Activated CD8-positive, alpha-beta memory T cell treated with anti-CD3 and anti-CD28 coated beads for 36 hours (primary cell): ENCODE data around the gene OSBPL7. TPM values are rescaled to one million over a fixed set of nuclear protein-coding genes. Genes with fewer than 3 reads are reported as not detected.

ENCODE experiments used
- CTCF ChIA-PET: fragments of 350-600 bp; sonication (Branson Sonifier 250); formaldehyde crosslinking; loops from one replicate; lab custom pipeline; 2021; ENCODE audit warnings: antibody characterized with exemption; lab: Charles Lee
- POLR2A ChIA-PET: fragments of 350-600 bp; sonication (Branson Sonifier 250); formaldehyde crosslinking; loops from one replicate; lab custom pipeline; 2021; ENCODE audit warnings: antibody characterized with exemption; lab: Charles Lee
- total RNA-seq, 2 experiments: library from RNA; stranded (reverse); gene quantifications; one replicate each; pipeline ENCODE4 v1.2.3, GENCODE V29; 2021

The OSBPL7 gene
- total RNA-seq, 2 experiments from 2014 or later, result 13.4 to 17.0 TPM

DNA sequence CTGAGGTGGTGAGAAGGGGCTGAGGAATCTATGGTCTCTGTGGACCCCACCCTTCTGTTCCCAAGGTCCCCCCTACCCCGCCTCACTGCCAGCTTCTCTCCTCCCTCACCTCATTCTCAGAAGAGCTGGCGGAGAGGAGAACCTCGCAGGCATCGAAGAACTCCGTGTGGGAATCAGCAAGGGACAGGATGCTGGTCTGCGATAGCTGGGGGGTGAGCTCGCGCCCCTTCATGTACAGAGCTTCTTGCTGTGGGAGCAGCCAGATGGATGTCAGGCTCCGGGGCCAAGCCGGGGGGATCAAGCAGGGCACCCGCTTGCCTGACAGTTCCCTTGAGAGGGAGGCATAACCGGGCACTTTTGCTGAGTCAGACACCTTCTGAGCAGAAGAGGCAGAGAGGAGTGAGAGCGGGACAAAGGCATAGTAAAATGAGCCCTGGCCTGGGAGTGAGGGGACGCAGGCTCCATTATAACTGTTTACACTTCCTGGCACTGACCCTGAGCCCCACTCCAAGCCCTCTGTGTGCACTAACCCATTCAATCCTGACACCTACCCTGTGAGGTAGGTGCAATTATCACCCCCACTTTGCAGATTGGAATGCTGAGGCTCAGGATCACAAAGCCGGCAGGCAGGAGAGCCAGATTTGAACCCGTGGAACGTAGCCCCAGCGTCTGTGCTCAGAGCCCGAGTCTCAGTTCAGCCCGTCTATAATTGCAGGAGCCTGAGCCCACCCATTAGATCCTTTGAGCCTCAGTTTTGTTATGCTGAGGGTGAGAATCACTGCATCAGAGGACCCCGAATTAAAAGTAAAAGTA lies 6.3 kb downstream of the OSBPL7 start:
- ChIA-PET CTCF (interaction anchor here (0.6 to 1.2 kb wide), 2 partner anchors 14 to 207 kb away, joined by 3 to 4 read pairs; no protein-coding TSS in a partner anchor), POLR2A (no interaction called here)

DNA sequence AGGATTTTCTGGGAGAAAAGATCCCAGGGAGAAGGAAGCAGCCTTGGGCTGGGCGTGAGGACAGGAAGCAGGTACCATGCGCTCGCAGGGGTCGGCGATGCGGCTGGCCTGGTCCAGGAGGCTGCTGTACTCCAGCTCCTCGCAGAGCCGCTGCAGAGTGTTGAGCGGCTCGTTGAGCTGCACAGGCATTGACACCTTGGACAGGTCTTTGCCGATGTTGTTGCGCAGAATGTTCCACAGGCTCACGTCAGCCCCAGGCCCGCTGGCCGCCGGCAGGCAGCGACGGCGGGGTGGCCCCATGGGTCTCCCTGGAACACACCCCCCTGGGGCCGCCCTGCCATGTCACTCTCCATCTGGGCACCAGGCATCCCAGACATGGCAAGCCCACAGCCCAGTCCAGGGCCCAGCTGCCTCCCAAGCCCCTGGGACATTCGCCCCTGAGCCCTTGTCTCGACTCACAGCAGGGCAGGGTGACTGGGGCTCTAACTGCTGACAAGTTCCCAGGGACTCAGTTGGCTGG lies 8.0 kb downstream of the OSBPL7 start:
- POLR2A ChIA-PET, result no interaction called here
- CTCF ChIA-PET, result no interaction called here

DNA sequence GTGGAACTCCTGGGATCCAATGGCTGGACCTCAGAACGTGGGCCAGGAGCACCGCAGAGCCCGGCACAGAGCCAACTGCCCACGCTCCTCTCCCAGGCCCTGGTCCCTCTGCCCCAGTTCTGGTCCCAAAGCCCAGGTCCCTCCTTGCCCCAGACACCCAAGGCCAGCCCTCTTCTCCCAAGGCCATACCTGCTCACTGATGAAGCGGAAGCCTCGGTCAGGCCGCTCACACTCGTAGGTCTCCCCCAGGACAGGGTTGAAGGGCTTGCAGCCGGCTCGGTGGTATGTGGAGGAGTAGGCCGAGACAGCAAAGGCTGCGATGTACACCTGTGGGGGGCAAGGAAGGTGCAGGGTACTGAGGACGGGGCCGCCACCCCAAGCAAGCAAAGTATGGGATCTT lies 8.5 kb downstream of the OSBPL7 start:
- CTCF ChIA-PET, result no interaction called here

DNA sequence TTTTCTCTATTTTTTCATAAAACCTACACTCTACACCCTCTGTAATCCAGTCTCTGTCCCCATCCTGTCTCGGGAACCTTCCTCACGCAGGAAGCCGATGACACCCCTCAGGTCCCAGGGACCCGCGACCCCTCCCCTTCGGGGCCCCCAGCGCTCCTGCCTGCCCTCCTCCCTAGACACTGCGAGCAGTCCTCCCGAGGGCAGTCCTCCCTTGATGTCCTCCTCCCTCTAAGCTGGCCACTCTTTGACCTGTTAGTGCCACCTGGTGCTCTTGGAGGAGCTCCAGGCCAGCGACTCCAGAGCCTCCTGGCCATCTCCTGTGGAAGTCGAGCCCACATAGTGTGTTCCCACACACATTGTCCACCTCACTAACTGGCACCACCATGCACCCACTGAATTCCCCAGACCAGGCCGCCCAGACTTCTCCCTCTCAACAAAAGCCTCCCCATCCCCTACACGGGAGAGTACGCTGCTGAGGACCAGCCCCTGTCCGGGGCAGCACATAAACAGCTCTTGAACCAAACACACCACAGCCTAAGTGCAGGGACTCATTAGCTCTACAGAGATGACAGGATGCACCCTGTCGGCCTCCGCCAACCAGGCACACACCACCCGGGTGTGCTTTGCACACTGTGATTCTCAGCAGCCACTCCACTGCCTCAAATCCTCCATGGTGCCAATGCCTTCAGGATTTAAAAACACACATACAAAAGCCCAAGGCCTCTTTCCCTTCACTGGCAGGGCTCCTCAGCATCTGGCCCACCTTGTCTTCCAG lies 9.3 kb downstream of the OSBPL7 start:
- ChIA-PET CTCF (no interaction called here), POLR2A (no interaction called here)

More for the DNA sequence above, 8.5 kb downstream of the OSBPL7 start:
- POLR2A ChIA-PET, result no interaction called here

DNA sequence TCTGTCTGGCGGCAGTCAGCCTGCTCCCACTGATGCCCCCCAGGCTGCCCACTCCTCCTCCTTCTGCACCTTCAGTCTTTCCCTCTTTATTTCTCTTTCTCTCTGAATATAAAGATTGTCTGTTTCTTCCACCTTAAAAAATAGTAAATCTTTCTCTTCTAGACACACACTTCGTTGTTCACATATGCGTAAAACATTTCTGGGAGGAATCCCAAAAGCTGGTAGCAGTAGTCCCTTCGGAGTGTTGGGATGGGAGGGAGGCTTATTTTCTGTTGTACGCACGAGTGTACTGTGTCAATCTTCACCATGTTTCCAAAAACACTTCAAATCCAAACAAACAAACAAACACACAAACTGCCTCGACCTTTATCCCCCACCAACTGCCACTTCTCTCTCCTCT lies 9.9 kb downstream of the OSBPL7 start:
- ChIA-PET CTCF (no interaction called here), POLR2A (interaction anchor here (0.6 kb wide), 1 partner anchor 162 kb away, joined by 3 read pairs; no protein-coding TSS in a partner anchor)

DNA sequence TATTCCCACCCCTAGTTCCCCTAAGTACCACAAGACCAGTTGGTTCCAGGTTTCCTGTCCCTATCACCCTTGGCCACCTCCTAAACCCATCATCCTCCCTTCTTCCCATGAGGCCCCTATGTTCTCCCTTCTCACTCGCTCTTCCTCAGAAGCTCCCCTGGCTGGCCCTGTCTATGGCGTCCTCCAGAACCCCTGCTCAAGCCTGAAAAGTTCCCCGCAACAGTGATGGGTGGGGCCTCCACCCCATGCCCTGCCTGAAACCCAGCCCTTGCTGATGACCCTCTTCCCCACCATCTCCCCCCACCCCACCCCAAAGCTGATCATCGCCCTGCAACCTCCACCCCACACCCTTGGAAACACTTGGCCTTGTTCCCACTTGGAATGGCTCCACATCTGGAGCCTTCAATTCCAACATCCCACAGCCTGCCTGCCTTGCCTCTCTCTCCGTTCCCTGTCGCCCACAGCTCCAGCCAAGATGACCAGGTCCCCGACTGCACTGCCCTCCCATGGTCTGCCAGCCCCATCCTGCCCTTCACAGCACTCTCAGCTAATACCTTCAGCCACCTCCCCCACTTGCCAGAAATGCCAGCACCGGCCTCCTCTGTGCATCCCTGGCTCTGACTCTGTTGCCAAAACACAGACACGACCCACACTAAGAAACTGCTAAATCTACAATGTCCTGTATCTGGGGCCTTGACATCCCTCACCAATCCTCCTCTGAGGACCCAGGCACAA lies 10.5 kb downstream of the OSBPL7 start:
- POLR2A ChIA-PET, result interaction anchor here (0.6 kb wide), 1 partner anchor 161 kb away, joined by 3 read pairs; no protein-coding TSS in a partner anchor
- CTCF ChIA-PET, result interaction anchor here (1.6 kb wide), 1 partner anchor 93 kb away, joined by 4 read pairs; no protein-coding TSS in a partner anchor

DNA sequence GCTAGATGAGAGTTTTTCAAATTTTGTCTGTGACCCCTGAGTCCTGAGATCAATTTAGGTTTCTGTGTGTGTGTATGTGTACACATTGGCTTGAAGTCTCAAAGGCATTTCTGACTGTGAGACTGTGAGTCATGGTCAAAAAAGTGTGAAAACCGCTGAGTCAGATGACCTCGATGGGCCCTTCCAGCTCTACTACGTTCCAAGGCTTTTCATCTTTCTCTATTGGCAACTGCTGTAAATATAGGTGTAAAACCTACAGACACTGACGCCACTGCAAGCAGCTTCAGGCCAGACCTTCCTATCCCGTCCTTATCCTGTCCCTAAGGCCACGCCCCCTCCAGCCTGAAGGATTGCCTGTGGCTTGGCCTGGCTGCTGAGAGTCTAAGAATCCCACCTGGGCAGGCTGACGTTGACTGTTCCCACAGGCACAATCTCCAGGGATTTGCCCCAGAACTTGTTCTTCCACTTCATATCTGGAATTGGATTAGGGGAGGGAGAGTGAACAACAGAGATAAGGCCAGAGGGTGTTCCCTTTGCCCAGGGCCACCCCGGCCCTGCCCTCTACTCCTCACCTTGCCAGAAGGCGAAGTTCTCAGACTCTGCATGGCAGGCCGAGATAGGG lies 11.3 kb downstream of the OSBPL7 start:
- CTCF ChIA-PET, result interaction anchor here (0.6 to 1.6 kb wide), 4 partner anchors 20 to 1073 kb away, joined by 3 to 4 read pairs (median 4); no protein-coding TSS in a partner anchor
- POLR2A ChIA-PET, result interaction anchor here (0.7 kb wide), 1 partner anchor 127 kb away, joined by 10 read pairs; no protein-coding TSS in a partner anchor

DNA sequence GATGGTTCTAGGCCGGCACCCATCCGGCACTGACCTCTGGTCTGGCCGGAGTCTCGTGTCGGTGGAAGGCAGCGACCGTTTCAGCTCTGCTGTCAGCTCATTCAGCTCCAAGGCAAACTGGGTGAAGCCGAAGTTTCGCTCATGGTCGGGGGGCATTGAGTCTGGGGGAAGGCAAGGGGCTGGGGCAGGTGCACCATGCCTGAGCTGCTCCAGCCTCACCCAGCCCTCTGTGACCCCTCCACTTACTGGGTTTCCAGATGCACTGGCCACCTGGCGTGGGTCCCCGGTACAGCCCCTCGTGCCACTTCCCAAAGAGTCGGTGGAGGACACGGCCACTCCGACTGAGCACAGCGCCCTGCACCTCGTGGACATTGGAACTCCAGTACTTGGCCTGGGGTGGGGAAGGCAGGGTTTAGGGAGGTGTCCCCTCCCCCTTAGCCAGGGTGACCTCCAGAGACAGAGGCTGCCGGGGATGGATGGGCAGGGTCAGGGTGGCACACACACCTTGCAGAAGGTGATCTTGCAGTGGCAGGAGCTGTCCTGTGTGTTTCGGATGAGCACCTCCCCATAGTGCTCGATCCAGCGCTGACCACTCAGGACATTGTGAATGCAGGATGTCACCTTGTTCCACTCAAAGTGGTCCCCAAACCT lies 12.6 kb downstream of the OSBPL7 start:
- ChIA-PET CTCF (interaction anchor here (0.6 kb wide), 1 partner anchor 165 kb away, joined by 3 read pairs; no protein-coding TSS in a partner anchor), POLR2A (interaction anchor here (0.5 kb wide), 1 partner anchor 44 kb away, joined by 5 read pairs; no protein-coding TSS in a partner anchor)

DNA sequence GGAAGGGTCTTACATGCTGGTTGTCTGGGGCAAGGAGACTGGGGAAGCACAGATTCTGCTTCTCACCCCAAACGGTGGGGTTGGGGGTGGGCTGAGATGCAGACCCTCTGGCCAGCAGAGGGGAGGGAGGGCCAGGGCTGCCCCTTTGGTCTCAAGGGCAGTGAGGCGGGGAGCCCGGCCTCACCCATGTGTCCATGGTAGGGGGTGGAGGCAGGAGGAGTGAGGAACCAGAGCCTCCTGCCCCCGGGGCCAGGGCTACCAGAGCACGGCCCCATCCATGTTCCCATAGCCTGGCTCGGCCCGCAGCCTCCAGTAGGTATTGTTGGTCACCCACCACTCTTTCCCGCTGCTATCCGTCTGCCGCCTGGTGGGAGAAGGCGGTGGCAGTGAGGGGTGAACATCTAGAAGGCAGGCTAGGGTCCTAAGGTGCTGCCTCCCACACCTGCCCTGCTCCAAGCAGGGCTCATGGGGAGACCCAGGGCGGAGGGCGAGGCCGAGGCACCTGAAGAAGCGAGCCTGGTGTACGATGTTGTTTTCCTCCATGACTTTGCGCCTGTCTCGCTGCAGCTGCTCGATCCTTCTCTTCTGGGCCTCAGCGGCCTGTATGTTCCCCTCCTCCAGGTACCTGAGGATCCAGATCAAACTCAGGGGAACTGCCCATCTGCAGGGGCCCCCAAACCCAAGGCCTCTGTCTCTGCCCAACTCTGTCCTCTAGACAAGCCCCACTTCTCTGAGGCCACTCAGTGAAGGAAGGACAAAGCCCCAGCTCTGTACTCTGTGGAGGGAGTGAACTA lies 13.4 kb downstream of the OSBPL7 start:
- ChIA-PET POLR2A (no interaction called here), CTCF (interaction anchor here (0.6 kb wide), 1 partner anchor 165 kb away, joined by 3 read pairs; no protein-coding TSS in a partner anchor)

DNA sequence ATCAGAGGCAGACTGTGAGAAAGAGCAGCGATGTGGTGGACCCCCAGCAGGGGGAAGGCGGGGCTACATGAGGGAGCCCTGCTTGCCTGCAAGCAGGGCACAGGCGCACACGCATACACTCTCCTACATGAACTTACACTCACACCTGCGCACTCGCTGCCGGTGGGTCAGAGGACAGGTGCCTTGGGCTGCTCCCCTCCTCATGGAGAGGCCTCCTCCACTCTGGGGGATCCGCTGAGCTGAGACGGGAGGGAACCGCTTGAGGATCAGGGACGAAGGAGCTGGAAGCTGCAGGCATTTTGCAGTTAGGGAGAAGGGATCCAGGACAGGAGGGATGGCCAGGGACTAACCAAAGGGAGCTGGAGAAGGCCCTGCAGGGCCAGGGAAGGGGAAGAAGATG lies 14.2 kb downstream of the OSBPL7 start:
- POLR2A ChIA-PET, result no interaction called here
- CTCF ChIA-PET, result no interaction called here

DNA sequence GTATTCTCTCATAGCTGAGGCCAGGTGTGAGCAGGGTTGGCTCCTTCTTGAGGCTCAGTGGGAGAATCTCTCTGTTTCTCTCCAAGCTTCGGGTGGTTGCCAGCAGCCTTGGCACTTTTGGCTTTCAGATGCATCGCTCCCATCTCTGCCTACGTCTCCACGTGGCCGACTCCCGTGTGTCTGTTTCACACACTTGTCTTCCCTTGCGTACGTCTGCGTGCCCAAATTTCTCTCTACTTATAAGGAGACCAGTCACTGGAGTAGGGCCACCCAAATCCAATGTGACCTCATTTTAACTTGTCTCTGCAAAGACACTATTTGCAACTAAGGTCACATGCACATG lies 14.7 kb downstream of the OSBPL7 start:
- ChIA-PET POLR2A (no interaction called here), CTCF (no interaction called here)

DNA sequence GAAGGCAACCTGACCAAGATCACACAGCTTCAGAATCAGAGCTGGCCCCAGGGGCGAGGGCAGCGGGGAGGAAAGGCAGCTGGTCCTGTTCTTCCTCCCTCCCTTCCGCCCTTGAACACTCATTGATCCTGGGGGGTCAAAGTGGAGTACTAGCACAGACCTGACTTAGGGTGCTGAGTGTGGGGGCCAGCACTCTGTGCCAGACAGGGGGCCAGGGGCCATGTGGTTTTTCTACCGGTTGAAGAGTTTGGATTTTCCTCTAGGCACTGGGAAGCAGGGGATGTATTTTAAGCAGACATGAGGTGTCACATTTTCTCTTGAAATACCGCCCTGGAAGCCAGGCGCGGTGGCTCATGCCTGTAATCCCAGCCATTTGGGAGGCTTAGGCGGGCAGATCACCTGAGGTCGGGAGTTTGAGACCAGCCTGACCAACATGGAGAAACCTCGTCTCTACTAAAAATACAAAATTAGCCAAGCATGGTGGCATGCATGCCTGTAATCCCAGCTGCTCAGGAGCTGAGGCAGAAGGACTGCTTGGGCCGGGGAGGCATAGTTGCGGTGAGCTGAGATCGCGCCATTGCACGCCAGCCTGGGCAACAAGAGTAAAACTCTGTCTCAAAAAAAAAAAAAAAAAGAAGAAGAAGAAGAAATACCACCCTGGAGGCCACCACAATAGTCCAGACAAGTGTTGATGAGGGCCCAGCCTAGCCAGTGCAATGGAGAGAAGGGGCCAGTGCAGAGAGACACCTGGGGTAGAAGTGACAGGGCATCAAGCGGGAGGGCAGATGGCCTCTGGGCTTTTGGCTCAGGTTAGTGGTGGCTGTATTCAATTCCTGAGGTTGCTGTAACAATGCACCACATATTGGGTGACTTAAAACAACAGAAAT lies 15.3 kb downstream of the OSBPL7 start:
- ChIA-PET POLR2A (no interaction called here), CTCF (no interaction called here)

DNA sequence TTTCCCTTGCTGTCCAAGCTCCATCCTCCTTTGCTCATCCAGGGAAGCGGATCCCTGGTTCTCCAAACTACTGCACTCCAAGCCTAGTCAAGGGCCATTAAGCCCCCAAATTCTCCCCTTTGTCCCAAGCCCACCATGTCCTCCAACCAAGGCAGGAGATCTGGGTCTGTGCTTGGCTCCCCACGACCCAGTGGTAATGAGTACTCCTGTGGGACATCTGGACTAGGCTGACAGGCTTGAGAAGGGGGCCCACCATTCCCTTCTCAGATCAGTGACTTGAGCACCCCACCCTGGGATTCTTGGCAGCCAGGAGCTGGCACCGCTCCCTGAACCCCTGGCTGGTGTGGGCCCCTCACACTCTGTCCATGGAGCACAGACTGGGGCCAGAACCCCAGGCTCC lies 17.1 kb downstream of the OSBPL7 start:
- POLR2A ChIA-PET, result no interaction called here
- CTCF ChIA-PET, result interaction anchor here (1.6 kb wide), 1 partner anchor 67 kb away, joined by 3 read pairs; no protein-coding TSS in a partner anchor

DNA sequence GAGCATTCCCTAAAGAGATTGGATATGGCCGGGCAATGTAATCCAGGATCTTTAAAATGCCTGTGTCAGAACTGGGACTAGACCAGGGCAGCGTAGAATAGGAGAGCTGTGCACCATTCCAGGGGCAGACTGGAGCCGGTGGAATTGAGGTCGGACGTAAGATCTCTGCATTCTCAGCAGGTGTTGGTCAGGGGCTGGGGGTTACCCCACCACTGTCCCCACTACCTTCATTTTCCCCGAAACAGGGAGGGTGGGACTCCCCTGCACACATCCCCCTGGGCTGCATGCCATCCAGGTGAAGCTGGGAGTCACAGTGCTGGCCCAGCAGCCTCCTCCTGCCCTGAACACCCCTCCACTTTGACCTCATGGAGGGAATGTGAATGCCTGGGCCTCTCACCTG lies 17.8 kb downstream of the OSBPL7 start:
- CTCF ChIA-PET, result interaction anchor here (1.6 kb wide), 1 partner anchor 66 kb away, joined by 3 read pairs; no protein-coding TSS in a partner anchor
- POLR2A ChIA-PET, result no interaction called here

DNA sequence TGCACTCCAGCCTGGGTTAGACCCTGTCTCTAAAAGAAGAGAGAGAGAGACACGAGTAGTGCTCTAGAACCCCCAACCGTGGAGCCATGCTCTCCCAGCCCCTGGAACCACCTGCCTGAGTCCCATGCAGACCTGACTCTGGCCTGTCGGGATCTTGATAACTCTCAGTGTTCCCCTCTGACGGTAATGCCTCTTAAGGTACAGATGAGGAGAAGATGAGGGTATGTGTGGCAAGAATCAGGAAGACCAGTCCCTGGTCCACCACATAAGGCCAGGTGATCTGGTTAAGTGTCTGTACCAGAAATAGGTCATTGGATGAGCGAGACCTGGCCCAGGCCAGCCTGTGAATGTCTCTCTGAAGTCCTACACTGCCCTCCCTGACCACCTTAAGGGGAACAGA lies 18.4 kb downstream of the OSBPL7 start:
- POLR2A ChIA-PET, result no interaction called here
- CTCF ChIA-PET, result no interaction called here

DNA sequence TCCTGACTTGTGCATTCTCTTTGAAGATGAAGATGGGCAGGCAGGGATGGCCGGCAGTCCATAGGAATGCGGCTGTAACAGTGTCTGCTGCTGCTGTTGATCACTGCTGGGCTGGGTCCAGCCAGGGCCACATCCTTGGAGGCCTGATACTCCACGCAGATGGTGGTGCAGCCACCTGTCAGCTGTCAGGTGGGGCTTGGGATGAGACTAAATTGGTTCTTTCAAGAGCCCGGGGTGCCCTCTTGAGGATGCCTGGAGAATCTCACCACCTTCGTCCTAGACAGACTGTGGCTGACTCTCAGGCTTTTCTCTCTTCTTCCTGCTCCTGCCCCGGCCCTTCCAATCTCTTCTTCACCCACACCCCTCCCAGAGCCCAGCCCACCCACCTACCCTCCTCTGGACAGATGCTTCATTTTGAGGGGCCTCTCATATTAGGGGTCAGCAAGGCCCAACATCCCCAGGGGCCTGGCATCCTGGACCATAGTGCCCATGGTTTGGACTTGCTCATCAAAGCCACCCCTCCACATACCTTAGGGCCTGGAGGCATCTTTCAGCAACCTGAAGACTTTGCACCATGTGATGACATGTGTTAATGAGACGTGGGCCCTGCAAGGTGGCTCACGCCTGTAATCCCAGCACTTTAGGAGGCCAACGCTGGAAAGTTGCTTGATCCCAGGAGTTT lies 19.1 kb downstream of the OSBPL7 start:
- POLR2A ChIA-PET, result no interaction called here
- CTCF ChIA-PET, result interaction anchor here (0.6 to 1.6 kb wide), 7 partner anchors 12 to 150 kb away, joined by 3 to 4 read pairs (median 4); no protein-coding TSS in a partner anchor
